Endodermal cell (in vitro differentiated cells): ENCODE results near the gene EPHA4. TPM values are rescaled to one million over a fixed set of nuclear protein-coding genes. Genes with fewer than 3 reads are reported as not detected.

Source experiments
- DNase-seq: peaks from one replicate; pipeline ENCODE4 v3.0.0-alpha.2; 2017
- H3K27ac ChIP-seq: 2 replicates; pipeline ENCODE4 v1.5.1; 2013; ENCODE audit warnings: mild to moderate bottlenecking, low read depth, low read length, moderate library complexity
- H3K27me3 ChIP-seq: 2 replicates; pipeline ENCODE4 v1.6.1; 2013; ENCODE audit warnings: mild to moderate bottlenecking, low read length, moderate library complexity; ENCODE audit not compliant: insufficient read depth, control insufficient read depth, poor library complexity, severe bottlenecking
- H3K36me3 ChIP-seq: 2 replicates; pipeline ENCODE4 v1.7.0; 2013; ENCODE audit warnings: mild to moderate bottlenecking, low read length, moderate library complexity; ENCODE audit not compliant: control insufficient read depth, insufficient read depth
- H3K4me1 ChIP-seq: one replicate; pipeline ENCODE4 v1.7.0; 2013; ENCODE audit warnings: low read length; ENCODE audit not compliant: control insufficient read depth, insufficient read depth
- H3K4me3 ChIP-seq: 2 replicates; pipeline ENCODE4 v1.5.1; 2013; ENCODE audit warnings: mild to moderate bottlenecking, low read length, moderate library complexity
- H3K9ac ChIP-seq: 2 replicates; pipeline ENCODE4 v1.6.1; 2013; ENCODE audit warnings: mild to moderate bottlenecking, low read length, moderate library complexity; ENCODE audit not compliant: poor library complexity, severe bottlenecking; ENCODE audit errors: extremely low read depth
- H3K9me3 ChIP-seq: 2 replicates; pipeline ENCODE4 v1.6.1; 2013; ENCODE audit warnings: mild to moderate bottlenecking, low read length, moderate library complexity; ENCODE audit not compliant: control insufficient read depth
- H3K27ac Mint-ChIP-seq: 2 replicates; pipeline ENCODE4 v1.8.0; 2020; ENCODE audit warnings: mixed read lengths
- H3K27me3 Mint-ChIP-seq: 2 replicates; pipeline ENCODE4 v1.8.0; 2021; ENCODE audit warnings: mild to moderate bottlenecking, mixed read lengths; ENCODE audit not compliant: insufficient read depth
- H3K36me3 Mint-ChIP-seq: 2 replicates; pipeline ENCODE4 v1.8.0; 2020; ENCODE audit warnings: low read depth, mixed read lengths
- H3K4me1 Mint-ChIP-seq: 2 replicates; pipeline ENCODE4 v1.8.0; 2020; ENCODE audit warnings: mixed read lengths
- H3K4me3 Mint-ChIP-seq: 2 replicates; pipeline ENCODE4 v1.8.0; 2020; ENCODE audit warnings: mild to moderate bottlenecking, moderate library complexity, mixed read lengths
- H3K9me3 Mint-ChIP-seq: 2 replicates; pipeline ENCODE4 v1.8.0; 2020; ENCODE audit warnings: mild to moderate bottlenecking, mixed read lengths
- CTCF ChIP-seq: fragments of 200-600 bp; sonication (generic); conservative IDR thresholded peaks from 2 replicates; pipeline ENCODE4 v1.5.0; 2021; ENCODE audit warnings: antibody characterized with exemption, mild to moderate bottlenecking
- WGBS, 2 experiments: methylation state at CpG; one replicate each; pipeline versions ENCODE4 v1.1.5 to v1.1.7; 2013; ENCODE audit warnings: missing lambda C conversion rate in 2 of 2, mixed read lengths in 1 of 2; ENCODE audit not compliant: insufficient coverage in 1 of 2, insufficient read length in 1 of 2; 5-methylcytosine and 5-hydroxymethylcytosine counted together
- total RNA-seq, 2 donors: library from RNA; stranded (reverse); fragmentation: NEBNext Ultra II Directional in 1 of 2; extraction: Animal tissue kit (Norgen Biotek cat#: 25700) in 1 of 2; gene quantifications; 2 replicates in 1 of 2; 3 replicates in 1 of 2; pipeline ENCODE4 v1.2.1, GENCODE V29; 2021

Gene EPHA4
- total RNA-seq, 2 donors from 2014 or later = 74.1 to 87.3 TPM

DNA sequence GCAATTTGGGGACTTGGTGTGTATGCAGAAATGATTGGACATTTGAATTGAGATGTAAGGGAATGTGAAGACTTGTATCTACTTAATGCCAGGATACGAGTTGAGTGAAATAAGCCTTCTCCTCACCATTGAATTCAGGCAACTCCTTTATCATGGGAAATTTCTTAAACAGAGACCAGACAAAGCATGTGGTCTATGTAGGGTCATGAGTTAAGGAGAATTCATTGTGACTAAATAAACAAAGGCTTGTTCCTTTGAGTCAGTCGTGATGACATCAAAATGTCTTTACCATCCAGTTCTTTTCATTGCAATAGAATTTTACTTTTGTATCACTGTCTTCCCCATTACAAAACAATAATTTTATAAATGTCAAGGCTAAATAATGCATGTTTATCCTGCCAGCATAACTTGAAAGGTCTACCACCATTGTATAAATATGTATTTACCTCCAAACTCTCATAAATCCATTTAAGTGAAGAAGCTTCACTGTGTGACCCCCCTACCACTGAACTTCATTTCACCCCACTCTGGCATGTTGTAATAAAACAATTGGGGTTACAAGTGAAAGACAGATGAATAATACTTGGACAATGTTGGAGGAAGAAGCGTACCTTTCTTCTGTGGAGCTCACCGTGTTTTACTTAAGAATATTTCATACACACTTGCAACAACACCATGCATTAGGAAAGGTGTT lies 149.4 kb downstream of the EPHA4 start:
- H3K36me3 Mint-ChIP-seq = peaks cover 78% of the 10 kb centered on the region
- Histone ChIP-seq H3K27ac (no peak overlapping the region), H3K4me3 (no peak overlapping the region), H3K36me3 (peaks cover 88% of the 10 kb centered on the region), H3K9ac (no peak overlapping the region), H3K4me1 (no peaks in the 10 kb centered on the region), H3K9me3 (peaks cover 10% of the 10 kb centered on the region), H3K27me3 (no peaks in the 10 kb centered on the region)
- H3K27me3 Mint-ChIP-seq = no peaks in the 10 kb centered on the region
- no peak for TF ChIP-seq CTCF
- H3K27ac Mint-ChIP-seq = no peak overlapping the region
- peaks cover 12% of the 10 kb centered on the region for H3K4me1 Mint-ChIP-seq
- no peak overlapping the region for H3K4me3 Mint-ChIP-seq
- H3K9me3 Mint-ChIP-seq = no peaks in the 10 kb centered on the region
- WGBS, 2 experiments = 88 to 90% methylated on average over 1 to 2 of the region's 4 CpGs
- DNase-seq = no peak

DNA sequence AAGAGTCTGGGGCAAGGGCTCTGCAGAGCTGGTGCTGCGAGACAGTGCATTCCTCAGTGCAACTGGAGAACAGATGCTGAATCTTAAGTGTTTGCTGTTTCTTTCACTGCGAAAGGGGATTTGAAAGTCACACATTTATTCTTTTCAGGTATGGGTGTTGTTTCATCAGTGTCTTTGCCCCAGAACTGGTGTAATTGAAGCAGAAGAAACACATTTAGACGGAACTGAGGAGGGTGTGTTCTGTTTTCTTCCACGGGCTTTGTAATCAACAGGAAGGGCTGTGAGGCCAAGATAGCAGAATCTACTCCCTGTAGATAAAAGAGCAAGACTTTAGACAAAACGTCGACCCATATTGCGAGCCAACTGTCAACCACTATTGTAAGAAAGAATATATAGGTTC lies 151.9 kb downstream of the EPHA4 start:
- Mint-ChIP-seq H3K4me1 (peaks cover 6% of the 10 kb centered on the region), H3K36me3 (peaks cover 70% of the 10 kb centered on the region), H3K27ac (no peak overlapping the region), H3K4me3 (no peak overlapping the region), H3K9me3 (no peaks in the 10 kb centered on the region), H3K27me3 (no peaks in the 10 kb centered on the region)
- WGBS, 2 experiments = 85 to 92% methylated on average over 2 to 7 of the region's 7 CpGs
- Histone ChIP-seq H3K4me1 (no peaks in the 10 kb centered on the region), H3K27ac (no peak overlapping the region), H3K4me3 (no peak overlapping the region), H3K9me3 (peaks cover 10% of the 10 kb centered on the region), H3K9ac (no peak overlapping the region), H3K27me3 (no peaks in the 10 kb centered on the region), H3K36me3 (peaks cover 74% of the 10 kb centered on the region)
- no peak for TF ChIP-seq CTCF
- DNase-seq = no peak

DNA sequence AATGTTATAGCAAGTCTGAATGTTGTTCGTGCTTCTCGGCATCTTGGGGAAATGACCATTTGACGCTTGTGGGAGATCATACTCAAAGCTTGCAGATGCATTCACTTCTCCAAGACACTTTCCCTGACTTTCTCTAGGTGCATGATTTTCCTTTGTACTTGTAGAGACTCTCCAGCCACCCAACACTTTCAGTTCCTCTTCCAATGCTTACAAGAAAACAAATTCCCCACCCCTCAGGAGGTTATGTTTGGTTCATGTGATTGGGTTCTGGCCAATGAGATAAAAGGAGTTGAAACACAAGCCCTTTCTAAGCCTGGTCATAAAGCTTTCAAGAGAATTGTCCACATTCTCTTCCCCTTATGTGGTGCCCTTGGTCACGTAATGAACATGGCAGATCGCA lies 156.3 kb downstream of the EPHA4 start:
- Histone ChIP-seq H3K9me3 (peaks cover 13% of the 10 kb centered on the region), H3K9ac (no peak overlapping the region), H3K27ac (no peak overlapping the region), H3K4me1 (no peaks in the 10 kb centered on the region), H3K36me3 (peaks cover 35% of the 10 kb centered on the region), H3K27me3 (no peaks in the 10 kb centered on the region), H3K4me3 (no peak overlapping the region)
- WGBS, 2 experiments = 91 to 99% methylated on average over 3 to 5 of the region's 5 CpGs
- Mint-ChIP-seq H3K9me3 (peaks cover 14% of the 10 kb centered on the region), H3K36me3 (peaks cover 44% of the 10 kb centered on the region), H3K27me3 (no peaks in the 10 kb centered on the region), H3K4me3 (no peak overlapping the region), H3K4me1 (peaks cover 6% of the 10 kb centered on the region), H3K27ac (no peak overlapping the region)
- TF ChIP-seq CTCF = no peak
- no peak for DNase-seq
